Measurements from ENCODE around the gene GARNL3. TPM values are rescaled to one million over a fixed set of nuclear protein-coding genes. Genes with fewer than 3 reads are reported as not detected.

Gene GARNL3
- total RNA-seq, 2 donors from 2014 or later, result 34.2 to 34.4 TPM

DNA sequence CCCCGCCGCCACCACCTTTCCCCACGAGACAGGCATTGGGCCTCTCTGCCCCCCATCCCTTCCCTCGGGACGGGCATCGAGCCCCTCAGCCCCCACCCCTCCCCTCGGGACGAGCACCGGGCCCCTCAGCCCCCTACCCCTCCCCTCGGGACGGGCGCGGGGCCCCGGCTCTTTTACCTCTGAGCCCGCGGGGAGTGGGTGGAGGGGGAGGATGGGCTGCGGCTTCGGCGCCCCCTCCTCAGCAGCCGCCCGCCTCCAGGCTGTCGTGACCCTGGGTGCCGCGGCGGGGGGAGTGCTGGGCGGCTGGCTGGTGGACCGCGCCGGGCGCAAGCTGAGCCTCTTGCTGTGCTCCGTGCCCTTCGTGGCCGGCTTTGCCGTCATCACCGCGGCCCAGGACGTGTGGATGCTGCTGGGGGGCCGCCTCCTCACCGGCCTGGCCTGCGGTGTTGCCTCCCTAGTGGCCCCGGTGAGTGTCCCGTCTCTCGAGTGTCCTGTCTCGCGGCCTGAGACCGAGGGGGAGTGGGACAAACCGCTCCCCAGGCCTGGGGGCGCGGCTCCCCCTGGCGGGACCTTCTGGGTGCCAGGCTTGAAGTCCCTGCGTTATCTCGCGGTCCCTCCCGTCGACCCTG lies 133.2 kb downstream of the GARNL3 start:
- Histone ChIP-seq H3K4me1 (replicated peaks) (peaks cover 4% of the 10 kb centered on the region), H3K27me3 (replicated peaks; ENCODE audit: insufficient read depth) (no peaks in the 10 kb centered on the region), H3K36me3 (peaks cover 0 to 4% of the 10 kb centered on the region in 2 donors), H3K9me3 (no peaks in the 10 kb centered on the region), H3K4me3 (peak overlapping the region; percentile 77 to 91), H3K27ac (peak overlapping the region; percentile 73 to 79)
- WGBS, result under 1% methylated on average over 29 of the region's 55 CpGs
- no peak for TF ChIP-seq POLR2AphosphoS5 (IDR thresholded peaks at IDR 0.05)
- TF ChIP-seq, protein P1, sequence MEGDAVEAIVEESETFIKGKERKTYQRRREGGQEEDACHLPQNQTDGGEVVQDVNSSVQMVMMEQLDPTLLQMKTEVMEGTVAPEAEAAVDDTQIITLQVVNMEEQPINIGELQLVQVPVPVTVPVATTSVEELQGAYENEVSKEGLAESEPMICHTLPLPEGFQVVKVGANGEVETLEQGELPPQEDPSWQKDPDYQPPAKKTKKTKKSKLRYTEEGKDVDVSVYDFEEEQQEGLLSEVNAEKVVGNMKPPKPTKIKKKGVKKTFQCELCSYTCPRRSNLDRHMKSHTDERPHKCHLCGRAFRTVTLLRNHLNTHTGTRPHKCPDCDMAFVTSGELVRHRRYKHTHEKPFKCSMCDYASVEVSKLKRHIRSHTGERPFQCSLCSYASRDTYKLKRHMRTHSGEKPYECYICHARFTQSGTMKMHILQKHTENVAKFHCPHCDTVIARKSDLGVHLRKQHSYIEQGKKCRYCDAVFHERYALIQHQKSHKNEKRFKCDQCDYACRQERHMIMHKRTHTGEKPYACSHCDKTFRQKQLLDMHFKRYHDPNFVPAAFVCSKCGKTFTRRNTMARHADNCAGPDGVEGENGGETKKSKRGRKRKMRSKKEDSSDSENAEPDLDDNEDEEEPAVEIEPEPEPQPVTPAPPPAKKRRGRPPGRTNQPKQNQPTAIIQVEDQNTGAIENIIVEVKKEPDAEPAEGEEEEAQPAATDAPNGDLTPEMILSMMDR (IDR thresholded peaks at IDR 0.05), result peak in 3 of 4 experiments; percentile 40 to 66 (median 55)
- DNase-seq (ENCODE audit: low spot score), result peak; percentile 21
- intact Hi-C loops (cut with DNase I), result loop anchor here (5.0 kb wide), 1 partner anchor 175 kb away; no protein-coding TSS in a partner anchor

DNA sequence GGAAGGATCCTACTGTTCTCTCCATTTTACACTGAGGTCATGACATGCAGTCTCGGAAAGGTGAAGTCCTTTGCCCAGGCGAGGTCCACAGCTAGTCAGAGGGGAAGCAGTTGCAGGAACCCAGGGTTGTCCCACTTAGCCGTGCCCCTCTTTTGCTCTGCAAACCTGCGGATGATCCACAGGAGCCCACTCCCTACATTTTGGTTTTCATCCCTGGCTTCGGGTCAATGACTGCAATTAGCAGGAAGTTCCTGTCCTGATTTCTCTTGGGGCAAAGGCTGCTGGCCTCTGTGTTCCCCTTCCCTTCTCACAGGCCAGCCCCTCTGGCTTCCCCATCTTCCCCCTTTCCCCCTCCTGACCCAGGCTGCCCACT lies 133.7 kb downstream of the GARNL3 start:
- DNase-seq (ENCODE audit: low spot score), result no peak
- H3K27me3 ChIP-seq (replicated peaks; ENCODE audit: insufficient read depth), result no peaks in the 10 kb centered on the region
- whole genome bisulfite sequencing, result 46% methylated on average over 5 of the region's 5 CpGs
- H3K36me3 ChIP-seq, result peaks cover 0 to 4% of the 10 kb centered on the region in 2 donors
- TF ChIP-seq POLR2A (IDR thresholded peaks at IDR 0.05), result no peak
- no peak for TF ChIP-seq POLR2AphosphoS5 (IDR thresholded peaks at IDR 0.05)
- TF ChIP-seq, protein P1 (IDR thresholded peaks at IDR 0.05), result no peak
- intact Hi-C loops (cut with DNase I), result loop anchor here (5.0 kb wide), 1 partner anchor 176 kb away; no protein-coding TSS in a partner anchor
- peak overlapping the region in 1 of 2 donors; percentile 79 for H3K27ac ChIP-seq
- peaks cover 4% of the 10 kb centered on the region for H3K4me1 ChIP-seq (replicated peaks)
- H3K9me3 ChIP-seq, result no peaks in the 10 kb centered on the region
- H3K4me3 ChIP-seq, result peak overlapping the region; percentile 77 to 91

DNA sequence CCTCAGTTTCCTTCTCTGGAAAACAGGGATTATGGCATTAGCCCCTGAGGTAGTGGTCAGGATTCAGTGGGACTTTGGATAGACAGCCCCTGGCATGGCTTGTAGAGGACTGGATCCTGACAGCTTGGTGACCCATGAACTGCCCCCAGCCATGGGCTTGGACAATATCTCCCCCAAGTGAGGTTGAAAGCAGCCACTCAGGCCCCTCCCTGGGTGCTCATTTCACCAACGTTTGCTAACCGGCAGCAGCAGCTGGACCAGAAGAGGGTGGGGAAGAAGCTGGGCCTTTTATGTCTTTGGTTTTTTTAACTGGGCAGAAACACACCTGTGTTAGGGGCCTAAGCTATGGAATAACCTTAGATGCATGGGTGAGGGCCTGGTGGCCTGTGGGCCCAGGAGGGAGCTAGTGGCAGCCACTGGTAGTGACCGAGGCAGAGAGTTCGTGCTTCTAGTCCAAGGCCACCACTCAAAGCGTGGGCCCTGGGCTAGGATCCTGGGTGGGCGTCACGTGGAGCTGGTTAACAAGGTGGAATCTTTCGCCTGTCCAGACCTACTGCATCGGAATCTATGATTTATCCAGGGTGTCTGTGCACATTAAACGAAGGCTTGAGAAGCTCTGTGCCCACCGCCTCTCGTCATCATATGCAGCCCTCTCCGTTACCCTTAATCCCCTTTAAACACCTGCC lies 134.3 kb downstream of the GARNL3 start:
- H3K4me1 ChIP-seq (replicated peaks), result peaks cover 4% of the 10 kb centered on the region
- H3K27ac ChIP-seq, result no peak overlapping the region
- whole genome bisulfite sequencing, result 85% methylated on average over 13 of the region's 13 CpGs
- TF ChIP-seq, protein P1 (IDR thresholded peaks at IDR 0.05), result no peak
- TF ChIP-seq POLR2AphosphoS5 (IDR thresholded peaks at IDR 0.05), result no peak
- no peak for TF ChIP-seq POLR2A (IDR thresholded peaks at IDR 0.05)
- DNase-seq (ENCODE audit: low spot score), result no peak
- no peaks in the 10 kb centered on the region for H3K9me3 ChIP-seq
- no peak overlapping the region for H3K4me3 ChIP-seq
- no peaks in the 10 kb centered on the region for H3K27me3 ChIP-seq (replicated peaks; ENCODE audit: insufficient read depth)
- intact Hi-C loops (cut with DNase I), result loop anchor here (5.0 kb wide), 1 partner anchor 177 kb away; no protein-coding TSS in a partner anchor
- peaks cover 0 to 4% of the 10 kb centered on the region in 2 donors for H3K36me3 ChIP-seq

DNA sequence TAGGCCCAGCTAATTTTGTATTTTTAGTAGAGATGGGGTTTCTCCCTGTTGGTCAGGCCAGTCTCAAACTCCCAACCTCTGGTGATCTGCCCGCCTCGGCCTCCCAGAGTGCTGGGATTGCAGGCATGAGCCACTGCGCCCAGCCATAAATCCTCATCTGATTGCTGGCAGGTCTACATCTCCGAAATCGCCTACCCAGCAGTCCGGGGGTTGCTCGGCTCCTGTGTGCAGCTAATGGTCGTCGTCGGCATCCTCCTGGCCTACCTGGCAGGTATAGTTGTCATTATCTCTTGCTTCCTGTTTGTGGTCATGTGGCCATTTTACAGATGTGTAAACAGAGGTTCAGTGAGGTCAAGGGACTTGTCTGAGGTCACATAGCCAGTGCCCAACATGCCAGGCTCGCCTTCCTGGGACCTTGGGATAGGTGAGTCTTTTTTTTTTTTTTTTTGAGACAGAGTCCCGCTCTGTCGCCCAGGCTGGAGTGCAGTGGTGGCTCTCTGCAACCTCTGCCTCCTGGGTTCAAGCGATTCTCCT lies 135.2 kb downstream of the GARNL3 start:
- intact Hi-C loops (cut with DNase I), result loop anchor here (5.0 kb wide), 1 partner anchor 178 kb away; no protein-coding TSS in a partner anchor
- Histone ChIP-seq H3K4me1 (replicated peaks) (peaks cover 4% of the 10 kb centered on the region), H3K27me3 (replicated peaks; ENCODE audit: insufficient read depth) (no peaks in the 10 kb centered on the region), H3K36me3 (peaks cover 0 to 4% of the 10 kb centered on the region in 2 donors), H3K27ac (no peak overlapping the region), H3K9me3 (no peaks in the 10 kb centered on the region), H3K4me3 (no peak overlapping the region)
- TF ChIP-seq POLR2AphosphoS5 (IDR thresholded peaks at IDR 0.05) (no peak), POLR2A (IDR thresholded peaks at IDR 0.05) (no peak)
- TF ChIP-seq, protein P1 (IDR thresholded peaks at IDR 0.05), result no peak
- WGBS, result 93% methylated on average over 14 of the region's 14 CpGs
- no peak for DNase-seq (ENCODE audit: low spot score)
